NCI-H1694 treated with DMSO at 0.1 percent for 48 hours (cell line): ENCODE results near the gene TRA2A.
"Not testable (repeated sequence)": the region's sequence is repeated elsewhere in the genome, so short reads cannot be mapped to it uniquely, and the experiment has no call there.

ENCODE experiments used
- DNase-seq: peaks from one replicate; lab custom pipeline; 2025; lab: John Stamatoyannopoulos, UW

Gene TRA2A

DNA sequence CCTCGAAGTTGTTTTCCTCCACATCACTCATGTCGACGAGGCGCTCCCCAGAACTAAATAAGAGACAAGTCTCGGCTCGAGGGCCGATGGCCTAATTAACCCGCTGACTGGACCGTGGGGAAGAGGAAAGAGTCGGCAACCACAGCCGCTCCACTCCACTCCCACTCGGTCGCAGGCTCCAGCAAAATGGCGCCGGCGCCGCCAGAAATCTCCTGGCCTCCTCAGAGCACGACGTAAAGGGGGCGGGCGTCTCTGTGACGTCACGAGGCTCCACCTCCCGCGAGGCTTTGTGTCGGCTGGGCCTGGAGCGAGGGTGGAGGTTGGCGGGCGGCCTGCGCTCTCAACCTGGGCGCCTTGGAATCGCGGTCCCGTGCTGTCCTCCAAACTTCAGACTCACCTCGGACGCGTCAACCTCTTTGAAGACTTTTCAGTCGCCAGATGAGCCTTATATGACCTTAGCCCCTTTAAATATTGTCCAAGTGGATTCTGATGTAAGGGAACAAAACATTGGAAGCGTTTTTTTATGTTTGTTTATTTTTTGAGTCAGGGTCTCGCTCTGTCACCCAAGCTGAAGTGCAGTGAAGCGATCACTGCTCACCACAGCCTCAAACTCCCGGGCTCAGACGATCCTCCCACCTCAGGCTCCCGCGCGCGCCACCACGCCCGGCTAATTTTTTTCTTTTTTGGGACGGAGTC is at the start of gene TRA2A:
Gene TRA2A, minus strand, starts transcription at position 188 of the 696 bp plus-strand sequence. Its CDS starts 157 bp downstream, at position 31.
- DNase-seq: peak; percentile 92

DNA sequence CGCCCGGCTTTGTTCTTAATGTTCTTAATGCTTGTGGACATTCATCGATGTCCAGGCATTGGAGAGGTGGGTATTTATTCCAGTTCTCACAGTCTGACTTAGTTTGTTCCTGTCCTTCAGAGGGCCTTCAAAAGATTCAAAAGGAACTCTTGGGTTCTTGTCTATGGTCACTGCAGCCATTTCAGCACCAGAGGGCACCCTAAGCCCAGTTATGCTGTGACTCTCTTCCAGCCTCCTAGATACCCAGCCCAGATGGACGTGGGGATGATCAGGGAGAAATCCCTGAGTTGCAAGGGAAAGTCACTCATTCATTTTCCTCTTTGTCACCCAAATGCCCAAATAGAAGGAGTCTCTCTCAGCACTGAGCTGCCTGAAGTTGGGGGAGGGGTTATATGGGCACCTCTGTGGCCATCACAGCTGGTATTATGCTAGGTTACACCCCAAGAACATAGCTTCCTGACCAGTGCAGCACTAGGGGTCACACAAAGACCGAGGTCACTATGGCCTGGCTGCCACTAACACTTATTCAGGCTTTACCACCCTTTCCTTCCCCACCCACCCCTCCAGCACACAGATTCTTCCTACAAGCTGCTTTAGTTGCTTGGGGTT is 38.9 kb upstream of the TRA2A start:
- peak; percentile 64 for DNase-seq

DNA sequence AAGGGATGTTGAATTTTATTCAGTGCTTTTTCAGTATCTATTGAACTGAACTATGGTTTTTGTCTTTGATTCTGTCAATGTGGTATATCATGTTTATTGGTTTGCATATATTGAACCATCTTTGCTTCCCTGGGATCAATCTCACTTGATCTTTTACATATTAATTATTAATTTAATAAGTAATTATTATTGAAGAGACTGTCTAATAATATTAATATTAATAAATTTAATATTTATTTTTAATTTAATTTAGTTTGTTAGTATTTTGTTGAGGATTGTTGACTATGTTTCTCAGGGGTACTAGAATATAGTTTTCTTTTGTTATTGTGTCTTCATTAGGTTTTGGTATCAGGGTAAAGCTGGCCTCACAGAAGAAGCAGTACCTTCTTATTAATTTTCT is 26.5 kb upstream of the TRA2A start:
- DNase-seq: no peak

DNA sequence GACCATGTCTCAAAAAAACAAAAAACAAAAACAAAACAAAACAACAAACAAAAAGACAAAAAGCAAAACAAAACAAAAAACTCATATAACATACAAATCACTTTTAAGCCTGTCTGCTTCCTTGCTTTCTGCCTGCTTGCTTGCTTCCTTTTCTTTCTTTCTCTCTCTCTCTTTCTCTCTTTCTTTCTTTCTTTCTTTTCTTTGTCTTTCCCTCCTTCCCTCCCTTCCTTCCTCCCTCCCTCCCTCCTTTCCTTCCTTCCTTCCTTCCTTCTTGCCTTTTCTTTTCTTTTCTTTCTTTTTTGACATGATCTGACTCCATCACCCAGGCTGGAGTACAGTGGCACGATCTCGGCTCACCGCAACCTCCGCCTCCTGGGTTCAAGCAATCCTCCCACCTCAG is 15.9 kb upstream of the TRA2A start:
- no peak for DNase-seq

DNA sequence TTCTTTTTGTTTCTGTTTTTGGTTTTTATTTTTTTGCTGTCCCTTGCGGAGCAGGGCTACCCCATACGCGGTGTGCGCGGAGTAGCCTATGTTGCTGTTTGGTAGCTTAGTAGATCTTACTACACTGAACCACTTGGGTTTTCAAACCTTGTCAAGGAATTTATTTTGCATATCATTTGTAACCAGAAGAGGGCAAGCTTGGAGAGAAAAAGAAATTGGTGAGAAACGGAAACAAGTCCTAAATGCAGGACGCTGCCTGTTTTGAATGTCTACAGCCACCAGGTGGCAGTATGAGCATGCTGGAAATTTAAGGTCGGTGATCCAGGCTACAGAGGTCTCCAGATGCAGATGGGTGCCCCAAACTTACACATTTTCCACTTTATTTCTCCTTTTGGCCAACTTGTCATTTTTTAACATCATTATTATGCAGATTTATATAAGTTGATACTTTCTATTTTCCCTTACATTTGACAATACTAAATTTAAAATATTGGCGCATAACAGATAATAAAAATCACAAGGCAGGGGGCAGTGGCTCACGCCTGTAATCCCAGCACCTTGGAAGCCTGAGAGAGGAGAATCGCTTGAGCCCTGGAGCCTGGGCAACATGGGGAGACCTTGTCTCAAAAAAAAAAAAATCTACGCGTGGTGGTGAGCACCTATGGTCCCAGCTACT is 15.3 kb upstream of the TRA2A start:
- peak; percentile 90 for DNase-seq

DNA sequence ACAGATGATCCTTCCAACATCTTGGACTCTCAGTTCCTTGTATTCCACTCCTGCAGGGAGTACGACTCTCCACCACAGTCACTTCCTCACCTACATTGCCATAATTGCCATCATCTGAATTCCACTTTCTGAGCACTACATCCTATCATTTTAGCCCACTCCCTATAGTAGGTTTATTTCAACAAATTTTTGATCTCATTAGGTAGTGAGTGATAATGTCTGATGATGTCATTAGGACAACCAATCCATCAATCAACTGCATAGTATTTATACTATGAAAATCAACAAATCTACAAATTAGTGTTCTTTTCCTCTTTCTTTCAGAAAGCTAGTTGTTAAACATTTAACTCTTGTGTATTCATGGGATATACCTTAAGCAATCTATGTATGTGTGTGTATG is 13.7 kb upstream of the TRA2A start:
- DNase-seq: no peak

DNA sequence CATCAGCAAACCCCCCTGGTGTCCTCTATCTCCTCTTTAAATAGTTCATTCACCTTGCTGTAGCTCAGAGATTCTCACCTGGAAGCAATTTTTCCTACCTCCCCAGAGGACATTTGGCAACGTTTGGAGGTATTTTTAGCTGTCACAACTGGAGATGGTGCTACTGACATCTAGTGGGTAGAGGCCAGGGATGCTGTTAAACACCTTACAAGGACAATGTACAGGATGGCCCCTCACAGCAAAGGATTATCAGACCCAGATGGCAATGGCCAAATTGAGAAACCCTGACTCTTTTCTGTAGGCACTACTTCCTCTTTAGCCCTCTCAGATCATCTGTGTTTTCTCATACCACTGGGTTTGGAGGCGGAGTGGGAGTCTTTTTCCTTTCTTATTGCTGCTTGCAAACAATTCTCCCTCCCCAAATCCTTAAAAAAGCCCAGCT is 13.2 kb upstream of the TRA2A start:
- no peak for DNase-seq

DNA sequence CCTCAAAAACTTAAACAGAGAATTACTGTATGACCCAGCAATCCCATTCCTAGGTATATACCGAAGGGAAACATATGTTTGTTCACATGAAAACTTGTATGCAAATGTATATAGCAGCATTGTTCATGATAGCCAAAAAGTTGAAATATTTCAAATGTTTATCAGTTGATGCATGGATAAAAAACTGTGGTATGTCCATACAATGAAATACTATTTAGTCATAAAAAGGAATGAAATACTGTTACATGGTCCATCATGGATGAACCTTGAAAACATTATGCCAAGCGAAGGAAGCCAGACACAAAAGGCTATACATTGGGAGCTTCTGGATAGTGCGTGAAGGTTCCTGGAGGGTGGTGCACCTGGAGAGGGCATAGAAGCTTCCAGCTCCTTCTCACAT is 11.0 kb upstream of the TRA2A start:
- DNase-seq: no peak

DNA sequence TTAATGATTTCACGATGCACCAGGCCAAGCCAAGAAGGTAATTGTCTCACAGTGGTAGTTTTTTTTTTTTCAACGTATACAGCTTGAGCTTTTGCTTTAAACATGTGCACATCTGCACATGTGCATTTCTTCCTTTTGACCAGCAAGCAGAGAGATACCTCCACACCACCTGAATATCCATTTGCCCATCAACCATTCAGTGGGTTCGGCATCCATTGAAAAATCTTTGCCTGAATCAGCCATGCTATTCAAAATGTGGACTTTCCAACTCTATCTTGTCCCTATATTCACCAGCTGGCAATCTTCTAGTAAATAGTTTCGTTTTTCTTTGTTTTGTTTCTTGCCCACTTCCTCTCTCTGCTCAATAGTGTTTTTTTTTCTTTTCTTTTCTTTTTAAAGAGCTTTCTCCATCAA is 7.7 kb upstream of the TRA2A start:
- no peak for DNase-seq

DNA sequence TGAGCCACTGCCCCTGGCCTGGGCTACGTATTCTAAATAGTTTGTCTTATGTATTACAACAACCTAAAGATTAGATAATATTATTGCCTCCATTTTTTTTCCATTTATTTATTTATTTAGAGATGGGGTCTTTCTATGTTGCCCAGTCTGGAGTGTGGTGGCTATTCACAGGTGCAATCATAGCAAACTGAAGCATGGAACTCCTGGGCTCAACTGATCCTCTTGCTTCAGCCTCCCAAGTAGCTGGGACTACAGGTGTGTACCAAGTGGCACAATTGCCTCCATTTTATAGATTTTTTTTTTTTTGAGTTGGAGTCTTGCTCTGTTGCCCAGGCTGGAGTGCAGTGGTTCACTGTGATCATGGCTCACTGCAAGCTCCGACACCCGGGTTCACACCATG is 6.5 kb upstream of the TRA2A start:
- DNase-seq: no peak

DNA sequence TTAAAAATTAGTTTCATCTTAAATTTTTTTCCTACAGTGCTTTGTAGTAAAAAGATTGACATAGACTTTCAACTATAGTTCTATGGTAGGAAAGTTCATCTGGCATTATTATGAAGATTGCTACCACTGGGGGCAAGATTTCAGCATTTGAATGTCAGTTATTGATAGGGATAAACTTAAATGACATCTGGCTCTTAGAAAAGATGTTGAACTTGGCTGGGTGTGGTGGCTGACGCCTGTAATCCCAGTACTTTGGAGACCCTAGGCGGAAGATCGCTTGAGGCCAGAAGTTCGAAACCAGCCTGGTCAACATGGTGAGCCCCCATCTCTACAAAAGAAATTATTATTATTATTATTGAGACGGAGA is 1.4 kb upstream of the TRA2A start:
- no peak for DNase-seq

DNA sequence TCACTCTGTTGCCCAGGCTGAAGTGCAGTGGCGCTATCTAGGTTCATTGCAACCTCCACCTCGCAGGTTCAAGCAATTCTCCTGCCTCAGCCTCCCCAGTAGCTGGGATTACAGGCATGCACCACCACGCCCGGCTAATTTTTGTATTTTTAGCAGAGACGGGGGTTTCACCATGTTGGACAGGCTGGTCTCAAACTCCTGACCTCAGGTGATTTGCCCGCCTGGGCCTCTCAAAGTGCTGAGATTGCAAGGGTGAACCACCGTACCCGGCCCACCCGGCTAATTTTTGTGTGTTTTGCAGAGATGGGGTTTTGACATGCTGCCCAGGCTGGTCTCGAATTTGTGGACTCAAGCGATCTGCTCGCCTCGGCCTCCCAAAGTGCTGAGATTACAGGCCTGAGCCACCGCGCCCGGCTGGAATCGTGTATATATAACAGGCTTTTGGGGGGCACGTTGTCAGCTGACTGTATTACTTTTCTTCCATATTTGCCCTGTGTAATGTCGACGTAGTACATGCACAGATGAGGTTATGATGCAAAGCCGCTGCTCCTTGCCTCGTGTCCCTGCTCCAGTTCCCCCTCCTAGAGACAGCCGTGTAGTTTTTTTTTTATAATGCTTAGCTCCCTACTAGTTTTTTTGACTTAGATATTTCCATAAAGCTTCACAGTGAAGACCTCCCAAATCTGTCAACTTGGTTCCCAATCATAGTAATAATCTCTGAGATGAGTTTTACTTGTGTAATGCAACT is 883 bp upstream of the TRA2A start:
- no peak for DNase-seq

DNA sequence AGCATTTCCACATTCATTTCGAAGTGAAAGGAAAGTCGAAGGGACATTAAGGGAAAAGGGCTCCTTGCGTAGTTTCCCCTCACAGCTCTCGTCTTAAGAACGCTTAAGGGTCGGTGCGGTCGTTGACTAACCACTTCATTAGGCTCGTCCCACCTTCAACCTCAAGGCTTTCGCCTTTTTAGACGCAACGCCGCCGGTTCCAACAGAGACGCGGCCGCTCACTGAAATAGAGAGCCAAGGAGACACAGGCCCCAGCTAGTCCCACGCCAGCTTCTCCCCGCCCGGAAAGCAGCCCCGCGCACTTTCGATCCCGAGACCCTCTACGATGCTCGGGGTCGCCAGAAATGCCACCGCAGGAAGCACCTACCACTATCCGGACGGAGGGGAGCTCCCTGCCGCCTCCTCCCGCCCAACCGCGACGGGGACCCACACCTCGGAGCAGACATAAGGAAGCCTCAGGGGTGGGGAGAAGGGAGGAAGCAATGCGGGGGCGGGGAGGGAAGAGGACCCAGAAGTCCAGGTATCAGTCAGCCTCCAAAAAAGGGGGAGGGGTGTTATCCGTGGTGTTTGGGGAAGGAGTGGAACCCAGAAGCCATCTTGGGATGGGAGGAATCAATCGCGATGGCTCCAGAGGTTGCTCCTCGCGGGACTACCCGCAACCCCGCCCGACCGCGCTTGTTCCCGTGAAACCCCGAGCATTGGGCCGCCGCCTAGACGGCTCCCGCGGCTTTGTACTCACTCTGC is 559 bp downstream of the TRA2A start:
- DNase-seq: peak; percentile 52

DNA sequence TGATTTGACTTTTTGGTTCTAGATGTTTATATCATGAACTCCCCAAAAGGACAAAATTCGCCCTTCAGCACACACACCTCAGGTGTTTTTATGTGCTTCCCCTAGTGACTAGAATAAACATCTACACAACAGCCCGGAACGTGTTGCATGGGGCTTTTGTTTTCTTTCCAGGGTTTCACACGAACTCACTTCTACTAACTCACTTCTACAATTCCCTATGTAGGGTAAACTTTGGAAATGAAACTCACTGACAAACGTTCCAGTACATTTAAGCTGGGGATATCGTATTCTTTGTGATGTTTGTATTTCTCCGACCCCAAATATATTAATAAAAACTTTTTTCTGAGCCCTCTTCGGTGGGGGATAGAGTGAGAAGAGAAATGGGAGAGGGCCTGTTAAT is 1.4 kb downstream of the TRA2A start:
- peak; percentile 30 for DNase-seq

DNA sequence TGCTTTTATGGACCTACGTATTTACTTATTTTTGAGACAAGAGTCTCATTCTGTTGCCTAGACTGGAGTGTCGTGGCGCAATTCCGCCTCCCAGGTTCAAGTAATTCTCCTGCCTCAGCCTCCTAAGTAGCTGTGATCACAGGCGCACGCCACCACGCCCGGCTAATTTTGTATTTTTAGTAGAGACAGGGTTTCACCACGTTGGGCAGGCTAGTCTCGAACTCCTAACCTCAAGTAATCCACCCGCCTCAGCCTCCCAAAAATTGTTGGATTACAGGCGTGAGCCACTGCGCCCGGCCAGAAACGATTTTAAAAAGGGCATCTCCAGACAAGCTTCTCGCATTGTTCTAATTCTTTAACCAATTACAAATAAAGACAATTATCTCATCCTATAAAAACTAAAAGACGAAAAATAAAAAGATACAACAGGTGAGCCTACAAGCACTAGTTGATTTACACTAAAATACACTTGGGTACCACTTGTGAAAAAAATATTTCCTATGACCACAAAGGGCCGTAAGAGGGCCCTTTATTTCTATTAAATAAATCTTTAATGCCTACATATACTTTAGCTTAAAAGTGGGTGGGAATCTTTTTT is 2.4 kb downstream of the TRA2A start:
- DNase-seq: no peak

DNA sequence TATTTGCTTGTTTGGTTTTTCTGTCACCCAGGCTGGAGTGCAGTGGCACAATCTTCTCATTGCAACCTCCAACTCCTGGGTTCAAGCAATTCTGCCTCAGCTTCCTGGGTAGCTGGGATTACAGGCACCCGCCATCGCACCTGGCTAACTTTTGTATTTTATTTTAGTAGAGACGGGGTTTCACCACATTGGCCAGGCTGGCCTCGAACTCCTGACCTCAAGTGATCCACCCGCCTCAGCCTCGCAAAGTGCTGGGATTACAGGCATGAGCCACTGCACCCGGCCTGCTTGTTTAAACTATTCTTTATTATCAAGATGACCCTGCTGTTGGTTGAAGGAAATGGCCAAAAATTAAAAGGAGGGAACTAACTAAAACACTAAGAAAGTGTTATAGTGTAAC is 6.2 kb downstream of the TRA2A start:
- DNase-seq: not testable (repeated sequence)

DNA sequence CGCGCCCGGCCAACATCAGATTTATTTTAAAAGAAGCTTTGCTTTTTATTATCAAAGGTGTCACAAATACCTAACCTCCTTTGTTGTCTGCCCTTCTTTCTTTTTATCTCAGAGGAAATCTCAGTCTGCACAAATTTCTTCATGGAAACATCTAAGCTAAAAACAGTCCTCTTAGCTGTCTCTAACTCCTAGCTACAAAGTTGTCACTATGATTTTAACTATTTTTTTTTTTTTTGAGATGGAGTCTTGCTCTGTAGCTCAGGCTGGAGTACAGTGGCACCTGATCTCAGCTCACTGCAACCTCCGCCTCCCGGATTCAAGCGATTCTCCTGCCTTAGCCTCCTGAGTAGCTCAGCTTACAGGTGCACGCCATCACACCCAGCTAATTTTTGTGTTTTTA is 7.3 kb downstream of the TRA2A start:
- DNase-seq: no peak

DNA sequence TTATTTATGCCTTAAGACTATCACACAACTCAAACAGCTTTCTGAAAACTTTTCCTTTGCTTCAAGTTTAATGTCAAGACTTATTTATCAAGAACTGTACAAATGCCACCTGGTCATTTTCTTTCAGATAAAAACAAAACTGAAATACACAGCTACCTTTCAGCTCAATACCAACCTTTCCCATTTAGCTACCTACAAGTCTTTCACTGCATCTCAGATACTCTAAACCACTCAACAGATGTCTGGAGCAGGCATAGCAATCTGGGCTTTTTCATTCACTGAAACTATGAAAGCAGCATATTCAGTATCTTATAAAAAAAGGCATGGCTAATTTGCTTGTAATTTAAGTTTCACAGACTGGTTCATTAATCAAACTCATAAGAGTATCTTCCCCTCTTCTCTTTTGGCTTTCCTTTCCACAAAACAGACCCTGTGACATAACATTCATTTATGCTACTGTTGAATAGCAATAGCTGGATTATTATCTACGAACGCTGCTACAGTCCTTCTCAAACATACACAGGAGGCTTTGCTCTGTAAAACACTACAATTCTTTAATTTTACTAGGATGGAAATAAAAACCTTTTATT is 8.2 kb downstream of the TRA2A start:
- DNase-seq: no peak

DNA sequence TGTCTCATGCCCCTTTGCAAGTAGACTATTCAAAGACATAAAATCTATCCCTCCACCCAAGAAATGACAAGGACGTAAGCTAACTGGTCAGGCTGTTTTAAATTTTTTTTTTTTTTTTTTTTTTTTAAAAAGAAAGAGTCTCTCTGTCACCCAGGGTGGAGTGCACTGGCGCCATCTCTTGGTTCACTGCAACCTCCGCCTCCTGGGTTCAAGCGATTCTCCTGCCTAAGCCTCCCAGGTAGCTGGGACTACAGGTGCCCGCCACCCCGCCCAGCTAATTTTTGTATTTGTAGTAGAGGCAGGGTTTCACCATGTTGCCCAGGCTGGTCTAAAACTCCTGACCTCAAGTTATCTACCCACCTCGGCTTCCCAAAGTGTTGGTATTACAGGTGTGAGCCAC is 11.2 kb downstream of the TRA2A start:
- no peak for DNase-seq

DNA sequence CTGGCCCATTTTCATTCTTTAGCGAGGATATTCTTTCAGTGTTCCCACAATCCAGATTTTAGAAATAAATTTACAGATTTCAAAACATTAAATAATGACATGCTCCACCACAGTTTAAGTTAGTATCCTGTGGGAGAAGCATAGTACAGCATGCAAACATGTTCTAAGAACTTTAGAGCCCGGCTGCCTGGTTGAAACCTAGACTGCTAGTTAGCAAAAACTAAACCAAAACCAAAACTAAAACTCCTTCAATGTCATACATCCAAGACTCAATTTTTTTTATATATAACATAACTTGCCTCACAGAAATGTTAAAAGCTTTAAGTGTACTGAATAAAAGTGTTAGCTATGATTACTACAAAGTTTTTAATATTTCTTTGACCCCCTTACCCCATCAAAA is 17.0 kb downstream of the TRA2A start:
- no peak for DNase-seq

DNA sequence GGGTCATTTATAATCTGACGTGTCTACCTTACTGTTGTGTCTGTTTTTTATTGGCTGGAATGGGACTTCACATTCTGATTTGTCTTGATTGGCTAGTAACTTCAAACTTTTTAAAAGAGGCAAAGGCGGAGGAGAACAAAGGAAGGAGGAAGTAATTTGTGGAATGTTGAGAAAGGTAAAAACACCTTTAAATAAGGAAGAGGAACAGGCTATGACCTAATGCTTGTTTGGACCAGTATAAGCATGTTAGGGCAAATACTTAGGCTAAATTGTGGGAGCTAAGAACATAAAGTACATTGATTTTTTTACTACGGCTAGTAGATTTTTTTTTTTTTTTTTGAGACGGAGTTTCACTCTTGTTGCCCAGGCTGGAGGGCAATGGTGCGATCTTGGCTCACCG is 18.0 kb downstream of the TRA2A start:
- DNase-seq: not testable (repeated sequence)
